EH (cell line): ENCODE results near the gene IGLL5.
"Not testable (repeated sequence)": the region's sequence is repeated elsewhere in the genome, so short reads cannot be mapped to it uniquely, and the experiment has no call there.

Source experiments
- DNase-seq: peaks from one replicate; pipeline ENCODE4 v3.0.0-alpha.2; 2015; ENCODE audit warnings: low read depth

IGLL5 gene

GRCh38 chr22:22900527-22901205, 13.1 kb downstream of the IGLL5 start:
- not testable (repeated sequence) for DNase-seq

DNA sequence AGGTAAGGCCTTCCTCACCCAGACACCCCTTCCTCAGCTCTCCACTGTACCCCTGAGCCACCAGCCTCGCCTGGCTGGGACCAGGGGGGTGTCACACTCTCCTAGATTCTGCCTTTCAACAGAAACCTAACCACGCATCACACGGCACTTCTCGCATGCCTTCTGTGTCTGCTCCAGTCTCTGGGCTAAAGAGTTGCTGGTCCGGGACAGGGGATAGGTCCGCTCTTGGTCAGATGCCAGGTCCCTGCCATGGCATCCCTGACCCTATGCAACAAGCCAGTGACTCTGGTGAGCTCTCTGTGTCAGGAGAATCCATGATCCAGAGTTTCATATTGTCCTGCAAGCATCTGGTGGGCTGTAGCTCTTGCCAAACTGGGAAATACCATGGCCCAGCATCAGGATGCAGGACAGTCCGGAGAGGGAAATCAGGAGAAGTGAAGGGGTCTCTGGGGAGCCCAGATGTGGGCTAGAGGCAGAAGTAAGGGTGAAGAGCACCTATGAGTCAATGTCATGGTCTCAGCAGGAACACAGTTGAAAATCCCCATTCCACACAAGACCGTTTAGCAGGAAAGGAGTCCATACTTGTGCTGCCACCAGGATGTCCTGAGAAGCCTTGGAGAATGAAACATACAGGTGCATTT, 14.1 kb downstream of the IGLL5 start:
- no peak for DNase-seq

DNA sequence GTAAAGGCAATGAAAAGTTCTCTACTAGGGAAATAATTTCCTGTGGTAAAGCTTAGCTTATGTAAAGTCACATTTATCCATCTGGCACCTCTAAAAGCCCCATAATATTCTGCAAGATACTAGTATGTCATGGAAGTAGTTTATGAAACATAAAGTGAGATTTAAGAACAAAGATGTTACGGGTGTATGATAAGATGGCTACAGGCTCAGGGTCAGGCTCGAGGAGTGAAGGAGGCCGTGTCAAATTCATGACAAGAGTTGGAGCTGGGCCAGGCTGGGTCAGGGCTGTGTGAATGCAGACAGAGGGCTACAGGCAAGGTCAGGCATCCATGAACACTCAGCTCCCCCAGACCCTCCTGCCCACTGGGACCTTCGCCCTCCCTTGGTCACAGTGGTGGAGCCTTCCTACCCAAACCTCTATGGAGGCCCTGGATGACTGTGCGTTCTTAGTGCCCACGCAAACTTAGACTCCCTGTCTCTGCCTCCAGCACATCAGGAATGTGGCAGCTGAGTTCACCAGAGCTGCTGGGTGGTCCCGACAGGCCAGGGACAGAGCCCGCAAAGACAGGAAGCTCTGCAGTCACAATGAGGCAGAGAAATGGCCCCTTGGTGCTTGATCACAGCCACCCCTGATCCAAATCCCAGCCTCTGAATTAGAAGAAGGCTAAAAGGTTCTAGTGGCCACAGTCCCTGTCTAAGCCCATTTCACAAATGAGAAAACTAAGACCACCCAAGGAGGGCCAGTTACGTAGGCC, 14.8 kb downstream of the IGLL5 start:
- DNase-seq: no peak

DNA sequence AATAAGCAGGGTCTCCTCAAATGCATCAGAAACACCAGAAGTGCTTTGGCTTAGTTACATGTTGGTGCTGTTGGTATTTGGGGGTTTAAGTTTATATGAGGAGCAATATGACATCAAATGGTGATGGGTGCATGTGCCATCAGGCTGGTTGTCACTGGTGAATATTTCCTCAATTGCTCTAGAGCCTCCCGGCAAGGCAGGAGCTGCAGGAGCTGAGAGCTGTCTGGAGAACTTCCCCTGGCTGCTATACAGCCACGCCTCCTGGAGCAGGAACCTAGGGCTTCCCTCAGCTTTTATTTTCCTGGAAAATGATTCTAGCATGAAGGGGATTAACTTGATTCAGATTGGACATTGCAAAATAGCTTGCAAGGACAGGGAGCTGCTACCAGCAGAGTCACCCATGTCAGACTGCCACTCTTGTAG, 15.8 kb downstream of the IGLL5 start:
- no peak for DNase-seq

DNA sequence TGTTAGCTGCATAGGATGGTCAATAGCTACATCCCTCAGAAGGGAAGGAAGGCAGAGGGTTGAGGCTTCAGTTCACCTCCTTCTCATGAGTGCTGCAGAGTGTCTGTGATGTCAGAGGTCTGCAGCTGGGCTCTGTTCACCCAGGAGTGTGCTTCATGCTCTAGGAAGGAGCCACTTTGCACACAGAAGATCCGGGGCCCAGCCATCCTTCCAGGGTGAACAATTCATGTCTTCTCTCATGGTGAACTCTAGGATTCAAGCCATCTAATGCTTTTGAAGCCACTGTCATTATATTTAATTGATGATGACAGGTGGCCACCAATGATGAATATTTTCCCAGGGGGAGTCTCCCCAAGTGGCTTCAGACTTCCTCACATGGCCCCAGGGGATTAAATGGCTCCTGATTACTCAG, 16.2 kb downstream of the IGLL5 start:
- not testable (repeated sequence) for DNase-seq

GRCh38 chr22:22904736-22905135, 17.1 kb downstream of the IGLL5 start:
- not testable (repeated sequence) for DNase-seq

- DNase-seq: not testable (repeated sequence)
Measured at GRCh38 chr22:22906391-22906790, 18.8 kb downstream of the IGLL5 start.

- no peak for DNase-seq
Measured at GRCh38 chr22:22906907-22907550, 19.4 kb downstream of the IGLL5 start.

GRCh38 chr22:22907551-22908494, 20.2 kb downstream of the IGLL5 start:
- DNase-seq: no peak

DNA sequence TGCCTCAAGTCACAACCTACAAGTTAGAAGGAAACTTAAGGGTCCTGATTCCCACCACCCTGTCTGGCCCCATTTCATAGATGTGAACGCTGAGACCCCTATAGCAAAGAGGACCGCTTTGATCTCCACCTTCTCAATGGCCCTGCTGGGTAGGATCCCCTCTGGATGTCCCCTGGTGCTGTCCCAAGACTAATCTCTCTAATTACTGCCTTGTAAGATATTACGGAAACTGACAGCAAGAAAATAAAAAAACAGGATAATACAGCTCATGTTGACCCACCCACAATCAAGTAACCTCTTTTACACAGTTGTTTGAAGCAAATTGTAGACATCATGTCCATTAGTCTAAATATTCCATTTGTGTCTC, 20.9 kb downstream of the IGLL5 start:
- DNase-seq: no peak

DNA sequence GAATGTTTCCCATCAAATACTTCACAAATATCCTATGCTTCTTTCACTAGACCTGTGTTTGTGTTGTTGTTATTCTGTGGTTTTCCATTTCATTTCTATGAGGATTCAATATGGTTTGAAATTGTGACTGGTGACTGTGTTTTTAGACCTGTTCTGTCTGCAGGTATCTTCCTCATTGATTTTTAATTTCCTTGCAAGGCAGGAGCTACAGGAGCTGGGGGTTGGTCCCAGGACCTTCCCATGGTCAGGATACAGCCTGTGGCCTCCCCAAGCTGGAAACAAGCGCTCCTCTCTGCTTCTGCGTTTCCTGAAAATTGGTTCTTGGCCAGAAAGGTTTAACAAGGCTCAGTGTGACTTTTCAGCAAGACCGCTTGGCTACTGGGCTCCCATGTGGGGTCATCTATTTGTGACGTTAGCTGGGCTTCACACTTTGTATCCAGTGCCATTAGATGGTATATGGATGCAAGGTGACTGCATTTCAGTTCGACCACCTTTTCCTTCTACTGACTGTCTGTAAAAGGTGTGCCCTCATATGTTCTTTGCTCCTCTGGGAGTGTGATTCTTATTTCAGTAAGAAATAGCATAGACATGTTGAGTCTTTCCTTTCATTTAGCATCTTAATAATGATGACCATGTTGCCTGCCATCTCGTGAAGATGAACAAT, 21.5 kb downstream of the IGLL5 start:
- DNase-seq: no peak

DNA sequence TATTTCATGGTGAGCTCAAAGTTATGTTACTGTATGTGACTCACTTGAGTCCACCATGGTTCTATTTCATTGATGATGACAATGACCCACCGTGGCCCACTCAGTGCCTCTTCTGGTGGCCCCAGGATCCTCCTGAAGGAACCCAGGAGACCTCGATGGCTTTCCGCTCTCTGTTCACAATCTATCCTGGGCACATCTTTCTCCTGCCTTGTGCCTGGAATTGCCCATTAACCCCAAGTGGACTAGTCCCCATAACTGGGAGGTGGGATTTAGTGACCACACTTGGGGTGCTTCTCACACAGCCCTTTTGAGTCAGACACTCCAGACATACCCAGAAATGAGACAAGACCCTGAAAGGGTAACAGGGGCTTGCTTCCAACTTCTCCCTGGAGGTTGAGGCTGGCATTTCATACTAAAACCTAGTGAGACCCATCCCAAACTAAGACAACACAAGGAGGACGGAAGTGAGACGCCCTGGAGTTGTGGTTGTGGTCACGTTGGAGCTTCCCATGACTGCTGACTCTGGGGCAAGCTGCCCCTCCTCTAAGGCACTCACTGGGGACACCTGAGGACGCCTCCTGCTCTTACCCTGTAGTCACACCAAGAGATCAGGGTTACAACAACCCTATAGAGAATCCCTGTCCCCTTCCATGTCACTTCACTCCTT, 22.1 kb downstream of the IGLL5 start:
- no peak for DNase-seq

- DNase-seq: no peak
Measured at GRCh38 chr22:22910272-22911240, 22.9 kb downstream of the IGLL5 start.

- DNase-seq: no peak
Measured at GRCh38 chr22:22911327-22912134, 23.9 kb downstream of the IGLL5 start.

DNA sequence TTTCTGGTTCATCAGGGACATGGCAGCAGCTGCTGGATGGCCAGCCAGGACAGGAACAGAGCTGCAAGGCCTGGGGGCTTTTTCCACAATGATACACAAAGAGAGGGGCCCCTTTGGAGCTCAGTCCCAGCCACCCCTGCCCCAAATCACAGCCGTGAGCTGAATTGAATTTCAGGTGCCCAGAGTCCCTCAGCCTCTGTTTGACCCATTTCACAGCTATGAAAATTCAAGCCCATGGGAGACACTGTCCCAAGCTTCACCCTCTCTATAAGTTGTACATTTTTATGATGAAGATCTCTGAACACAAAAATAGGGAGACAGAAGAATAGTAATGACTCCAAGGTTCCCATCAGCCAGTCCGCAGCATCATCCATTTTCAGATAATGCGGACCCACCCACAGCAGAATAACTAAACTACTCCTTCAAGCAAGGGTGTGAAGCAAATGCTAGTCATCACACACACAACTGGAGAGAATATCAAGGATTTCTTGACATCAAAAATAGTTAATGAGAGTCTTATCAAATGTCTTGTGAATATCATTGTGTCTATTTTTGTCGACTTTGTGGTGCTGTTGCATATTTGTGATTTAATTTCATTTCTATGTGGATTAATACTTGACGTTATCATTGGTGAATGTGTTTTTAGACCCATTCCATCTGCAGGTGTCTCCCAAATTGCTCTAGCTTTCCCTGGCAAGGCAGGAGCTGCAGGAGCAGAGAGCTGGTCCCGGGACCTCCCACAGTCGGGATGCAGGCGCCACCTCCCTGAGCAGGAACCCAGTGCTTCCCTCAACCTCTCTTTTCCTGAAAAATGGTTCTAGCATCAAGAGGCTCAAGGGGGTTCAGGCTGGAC, 24.7 kb downstream of the IGLL5 start:
- DNase-seq: no peak

DNA sequence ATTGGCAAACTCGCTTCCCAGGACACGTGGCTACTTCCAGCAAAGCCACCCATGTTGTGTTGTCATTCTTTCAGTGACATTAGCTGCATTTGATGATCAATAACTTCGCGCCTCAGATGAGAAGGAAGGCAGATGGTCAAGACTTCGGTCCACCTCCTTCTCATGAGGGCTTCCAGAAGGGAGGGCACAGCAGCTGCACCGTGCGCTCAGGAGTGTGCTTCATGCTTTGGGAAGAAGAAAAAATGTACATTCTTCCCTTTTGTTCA, 25.3 kb downstream of the IGLL5 start:
- DNase-seq: no peak

GRCh38 chr22:22913989-22914388, 26.4 kb downstream of the IGLL5 start:
- DNase-seq: no peak
